Measurements from ENCODE around the gene TJP3. TPM values are rescaled to one million over a fixed set of nuclear protein-coding genes. Genes with fewer than 3 reads are reported as not detected.

Gene TJP3
- total and polyA plus RNA-seq, 4 donors: 18.4 to 57.8 (median 49.6) TPM

DNA sequence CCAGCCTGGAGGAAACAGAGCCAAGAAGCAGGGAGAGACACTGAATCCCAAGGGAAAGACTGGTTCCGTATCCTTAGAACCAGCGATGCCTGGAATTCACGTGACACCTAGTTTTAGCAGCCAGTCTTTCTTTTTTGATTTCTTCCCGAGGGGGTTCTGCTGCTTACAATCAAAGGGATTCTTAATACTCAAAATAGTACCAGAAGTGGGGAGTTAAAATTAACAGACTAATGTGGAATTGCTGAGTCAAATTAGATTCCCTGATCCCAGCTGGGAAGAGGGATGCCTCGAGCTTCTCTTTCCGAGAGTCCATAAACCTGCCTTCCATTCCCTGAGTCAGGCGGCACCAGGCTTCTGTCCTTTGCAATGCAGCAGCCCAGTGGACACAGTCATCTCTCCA lies 82.8 kb downstream of the TJP3 start:
- Histone ChIP-seq H3K9ac (ENCODE audit: insufficient read depth in 1 of 2, low read length in 2 of 2) (no peak overlapping the region), H3K9me3 (ENCODE audit: control insufficient read depth in 4 of 4, insufficient read depth in 3 of 4, low read length in 3 of 4) (peaks cover 0 to 2% (median under 1%) of the 10 kb centered on the region in 4 donors), H3K36me3 (ENCODE audit: control insufficient read depth in 4 of 4, insufficient read depth in 4 of 4, low read length in 4 of 4) (no peaks in the 10 kb centered on the region), H3K27me3 (ENCODE audit: control insufficient read depth in 3 of 3, insufficient read depth in 3 of 3, low read length in 2 of 3) (peaks cover 0 to 3% (median 0%) of the 10 kb centered on the region in 3 donors), H3K4me3 (no peak overlapping the region), H3K4me1 (ENCODE audit: control insufficient read depth in 5 of 5, insufficient read depth in 5 of 5, low read length in 5 of 5) (no peaks in the 10 kb centered on the region), H3K27ac (ENCODE audit: low read depth in 1 of 2, low read length in 1 of 2) (no peak overlapping the region)
- TF ChIP-seq, protein P1, sequence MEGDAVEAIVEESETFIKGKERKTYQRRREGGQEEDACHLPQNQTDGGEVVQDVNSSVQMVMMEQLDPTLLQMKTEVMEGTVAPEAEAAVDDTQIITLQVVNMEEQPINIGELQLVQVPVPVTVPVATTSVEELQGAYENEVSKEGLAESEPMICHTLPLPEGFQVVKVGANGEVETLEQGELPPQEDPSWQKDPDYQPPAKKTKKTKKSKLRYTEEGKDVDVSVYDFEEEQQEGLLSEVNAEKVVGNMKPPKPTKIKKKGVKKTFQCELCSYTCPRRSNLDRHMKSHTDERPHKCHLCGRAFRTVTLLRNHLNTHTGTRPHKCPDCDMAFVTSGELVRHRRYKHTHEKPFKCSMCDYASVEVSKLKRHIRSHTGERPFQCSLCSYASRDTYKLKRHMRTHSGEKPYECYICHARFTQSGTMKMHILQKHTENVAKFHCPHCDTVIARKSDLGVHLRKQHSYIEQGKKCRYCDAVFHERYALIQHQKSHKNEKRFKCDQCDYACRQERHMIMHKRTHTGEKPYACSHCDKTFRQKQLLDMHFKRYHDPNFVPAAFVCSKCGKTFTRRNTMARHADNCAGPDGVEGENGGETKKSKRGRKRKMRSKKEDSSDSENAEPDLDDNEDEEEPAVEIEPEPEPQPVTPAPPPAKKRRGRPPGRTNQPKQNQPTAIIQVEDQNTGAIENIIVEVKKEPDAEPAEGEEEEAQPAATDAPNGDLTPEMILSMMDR (IDR thresholded peaks at IDR 0.05; ENCODE audit: control extremely low read depth, extremely low read depth): no peak
- whole genome bisulfite sequencing, 2 donors: 80 to 85% methylated on average over 7 of the region's 7 CpGs
- ATAC-seq (ENCODE audit: insufficient read depth, low FRiP score): no peak
- DNase-seq: no peak

- Histone ChIP-seq H3K36me3 (ENCODE audit: control insufficient read depth in 4 of 4, insufficient read depth in 4 of 4, low read length in 4 of 4) (no peaks in the 10 kb centered on the region), H3K4me1 (ENCODE audit: control insufficient read depth in 5 of 5, insufficient read depth in 5 of 5, low read length in 5 of 5) (no peaks in the 10 kb centered on the region), H3K4me3 (no peak overlapping the region), H3K9ac (ENCODE audit: insufficient read depth in 1 of 2, low read length in 2 of 2) (no peak overlapping the region), H3K9me3 (ENCODE audit: control insufficient read depth in 4 of 4, insufficient read depth in 3 of 4, low read length in 3 of 4) (peaks cover 0 to 6% (median 2%) of the 10 kb centered on the region in 4 donors), H3K27me3 (ENCODE audit: control insufficient read depth in 3 of 3, insufficient read depth in 3 of 3, low read length in 2 of 3) (no peaks in the 10 kb centered on the region), H3K27ac (ENCODE audit: low read depth in 1 of 2, low read length in 1 of 2) (no peak overlapping the region)
- TF ChIP-seq, protein P1 (IDR thresholded peaks at IDR 0.05; ENCODE audit: control extremely low read depth, extremely low read depth): no peak
- no peak for DNase-seq
- WGBS, 2 donors: 82 to 91% methylated on average over 3 of the region's 3 CpGs
- no peak for ATAC-seq (ENCODE audit: insufficient read depth, low FRiP score)
Measured at GRCh38 chr19:3792114-3792513, 83.9 kb downstream of the TJP3 start.

GRCh38 chr19:3793799-3794198 lies 85.6 kb downstream of the TJP3 start:
- peaks cover 0 to 6% (median 2%) of the 10 kb centered on the region in 4 donors for H3K9me3 ChIP-seq (ENCODE audit: control insufficient read depth in 4 of 4, insufficient read depth in 3 of 4, low read length in 3 of 4)
- H3K36me3 ChIP-seq (ENCODE audit: control insufficient read depth in 4 of 4, insufficient read depth in 4 of 4, low read length in 4 of 4): no peaks in the 10 kb centered on the region
- H3K4me1 ChIP-seq (ENCODE audit: control insufficient read depth in 5 of 5, insufficient read depth in 5 of 5, low read length in 5 of 5): no peaks in the 10 kb centered on the region
- no peak overlapping the region for H3K9ac ChIP-seq (ENCODE audit: insufficient read depth in 1 of 2, low read length in 2 of 2)
- H3K27ac ChIP-seq (ENCODE audit: low read depth in 1 of 2, low read length in 1 of 2): no peak overlapping the region
- no peaks in the 10 kb centered on the region for H3K27me3 ChIP-seq (ENCODE audit: control insufficient read depth in 3 of 3, insufficient read depth in 3 of 3, low read length in 2 of 3)
- DNase-seq (no peak), ATAC-seq (ENCODE audit: insufficient read depth, low FRiP score) (no peak)
- H3K4me3 ChIP-seq: no peak overlapping the region
- TF ChIP-seq, protein P1 (IDR thresholded peaks at IDR 0.05; ENCODE audit: control extremely low read depth, extremely low read depth): no peak
- 91 to 98% methylated on average over 3 of the region's 3 CpGs for WGBS, 2 donors

GRCh38 chr19:3796358-3796757 lies 88.2 kb downstream of the TJP3 start:
- H3K36me3 ChIP-seq (ENCODE audit: control insufficient read depth in 4 of 4, insufficient read depth in 4 of 4, low read length in 4 of 4): no peaks in the 10 kb centered on the region
- no peak overlapping the region for H3K27ac ChIP-seq (ENCODE audit: low read depth in 1 of 2, low read length in 1 of 2)
- no peak for ATAC-seq (ENCODE audit: insufficient read depth, low FRiP score)
- TF ChIP-seq, protein P1 (IDR thresholded peaks at IDR 0.05; ENCODE audit: control extremely low read depth, extremely low read depth): no peak
- H3K9ac ChIP-seq (ENCODE audit: insufficient read depth in 1 of 2, low read length in 2 of 2): no peak overlapping the region
- peaks cover 0 to 5% (median under 1%) of the 10 kb centered on the region in 5 donors for H3K4me1 ChIP-seq (ENCODE audit: control insufficient read depth in 5 of 5, insufficient read depth in 5 of 5, low read length in 5 of 5)
- DNase-seq: no peak
- H3K27me3 ChIP-seq (ENCODE audit: control insufficient read depth in 3 of 3, insufficient read depth in 3 of 3, low read length in 2 of 3): peaks cover 0 to 13% (median 11%) of the 10 kb centered on the region in 3 donors
- no peak overlapping the region for H3K4me3 ChIP-seq
- H3K9me3 ChIP-seq (ENCODE audit: control insufficient read depth in 4 of 4, insufficient read depth in 3 of 4, low read length in 3 of 4): peaks cover 0 to 4% (median 1%) of the 10 kb centered on the region in 4 donors
- 95% methylated on average over 2 of the region's 2 CpGs for WGBS, 2 donors

Data from lung (tissue), 12 donors.